AG09319 (cell line): ENCODE data around the gene USP17L25.
"Not testable (repeated sequence)": the region's sequence is repeated elsewhere in the genome, so short reads cannot be mapped to it uniquely, and the experiment has no call there.

Experiments
- DNase-seq: peaks from one replicate; pipeline ENCODE4 v3.0.0-alpha.2; 2010; ENCODE audit warnings: low read depth; ENCODE audit errors: extremely low read depth

The USP17L25 gene

GRCh38 chr4:9329611-9330010 lies at the start of gene USP17L25:
Gene USP17L25, plus strand, starts transcription at chr4:9329911. Its CDS starts 0 bp downstream, at chr4:9329911.
- DNase-seq, result not testable (repeated sequence)

GRCh38 chr4:9324191-9324590 lies 5.5 kb upstream of the USP17L25 start:
- DNase-seq, result not testable (repeated sequence)

GRCh38 chr4:9324865-9325264 lies 4.8 kb upstream of the USP17L25 start, which contains the start of gene USP17L24:
Gene USP17L24, plus strand, starts transcription at chr4:9325165. Its CDS starts 0 bp downstream, at chr4:9325165.
- not testable (repeated sequence) for DNase-seq

GRCh38 chr4:9334358-9334757 lies 4.6 kb downstream of the USP17L25 start, which contains the start of gene USP17L26:
Gene USP17L26, plus strand, starts transcription at chr4:9334658. Its CDS starts 0 bp downstream, at chr4:9334658.
- DNase-seq, result not testable (repeated sequence)

- DNase-seq, result not testable (repeated sequence)
These were observed 9.4 kb downstream of the USP17L25 start, which contains the start of gene USP17L5 for GRCh38 chr4:9339103-9339502. Gene USP17L5, plus strand, starts transcription at chr4:9339403. Its CDS starts 0 bp downstream, at chr4:9339403.

GRCh38 chr4:9343848-9344247 lies 14.1 kb downstream of the USP17L25 start, which contains the start of gene USP17L27:
Gene USP17L27, plus strand, starts transcription at chr4:9344148. Its CDS starts 0 bp downstream, at chr4:9344148.
- DNase-seq, result not testable (repeated sequence)

GRCh38 chr4:9348593-9348992 lies 18.9 kb downstream of the USP17L25 start, which contains the start of gene USP17L28:
Gene USP17L28, plus strand, starts transcription at chr4:9348893. Its CDS starts 0 bp downstream, at chr4:9348893.
- not testable (repeated sequence) for DNase-seq

GRCh38 chr4:9350866-9351265 lies 21.2 kb downstream of the USP17L25 start:
- DNase-seq, result not testable (repeated sequence)

- not testable (repeated sequence) for DNase-seq
These were observed 23.6 kb downstream of the USP17L25 start, which contains the start of gene USP17L29 for GRCh38 chr4:9353338-9353737. Gene USP17L29, plus strand, starts transcription at chr4:9353638. Its CDS starts 0 bp downstream, at chr4:9353638.

- not testable (repeated sequence) for DNase-seq
These were observed 33.1 kb downstream of the USP17L25 start, which contains the start of gene USP17L30 for GRCh38 chr4:9362829-9363228. Gene USP17L30, plus strand, starts transcription at chr4:9363129. Its CDS starts 0 bp downstream, at chr4:9363129.

GRCh38 chr4:9379881-9380280 lies 50.2 kb downstream of the USP17L25 start:
- not testable (repeated sequence) for DNase-seq
